ENCODE measurements around the gene CYP4F12.

GRCh38 chr19:15673176-15673654, 328 bp downstream of the CYP4F12 start:
- TF ChIP-seq CTCF (conservative IDR thresholded peaks at IDR 0.05; ENCODE audit: low read length) (no peak), EZH2phosphoT487 (IDR thresholded peaks at IDR 0.05; ENCODE audit: borderline replicate concordance, low read depth, low read length) (no peak)
